HepG2 (cell line): ENCODE measurements around the gene TEAD1. TPM values are rescaled to one million over a fixed set of nuclear protein-coding genes. Genes with fewer than 3 reads are reported as not detected.

ENCODE experiments used
- AGO1 ChIP-seq: fragments of 200-400 bp; formaldehyde crosslinking; IDR thresholded peaks from 2 replicates; pipeline ENCODE4 v1.6.1; 2017; ENCODE audit warnings: mild to moderate bottlenecking, low read depth, low read length, moderate library complexity; ENCODE audit not compliant: poor library complexity, severe bottlenecking
- ASH2L ChIP-seq: fragments of 300-600, 200-600 bp; sonication (generic); IDR thresholded peaks from 2 replicates; pipeline ENCODE4 v1.7.0; 2017; ENCODE audit warnings: low read depth, mild to moderate bottlenecking, moderate library complexity, mixed read lengths, low read length; ENCODE audit not compliant: insufficient read length
- ATF3 ChIP-seq: sonication (generic); formaldehyde crosslinking; IDR thresholded peaks from 2 replicates; pipeline ENCODE4 v1.4.0; 2020; ENCODE audit warnings: missing genetic modification reagents
- BRCA1 ChIP-seq: sonication (generic); formaldehyde crosslinking; IDR thresholded peaks from 2 replicates; pipeline ENCODE4 v1.4.0; 2020; ENCODE audit warnings: missing genetic modification reagents
- CBX1 ChIP-seq: IDR thresholded peaks from one replicate; pipeline ENCODE4 v1.6.1; 2016; ENCODE audit warnings: antibody characterized with exemption, low read depth
- FOSL2 ChIP-seq: sonication (generic); formaldehyde crosslinking; IDR thresholded peaks from 2 replicates; pipeline ENCODE4 v1.4.0; 2020; ENCODE audit warnings: missing genetic modification reagents
- ONECUT2 ChIP-seq: sonication (generic); formaldehyde crosslinking; IDR thresholded peaks from 2 replicates; pipeline ENCODE4 v1.4.0; 2020; ENCODE audit warnings: missing genetic modification reagents
- TBP ChIP-seq: sonication (generic); formaldehyde crosslinking; IDR thresholded peaks from 2 replicates; pipeline ENCODE4 v1.5.0; 2020; ENCODE audit warnings: missing genetic modification reagents
- ZBTB40 ChIP-seq, 2 experiments: fragments of 450-650 bp in 1 of 2; sonication (generic) in 1 of 2; formaldehyde crosslinking in 1 of 2; IDR thresholded peaks; 2 replicates each; pipeline versions ENCODE4 v1.6.1 to v1.8.0; 2016 to 2022; ENCODE audit warnings: antibody characterized with exemption in 1 of 2, mild to moderate bottlenecking in 1 of 2, missing genetic modification reagents in 1 of 2
- ZBTB7A ChIP-seq: sonication (generic); formaldehyde crosslinking; IDR thresholded peaks from 2 replicates; pipeline ENCODE4 v1.8.0; 2022; ENCODE audit warnings: mild to moderate bottlenecking, missing genetic modification reagents
- ZFP62 ChIP-seq: sonication (generic); formaldehyde crosslinking; IDR thresholded peaks from 2 replicates; pipeline ENCODE4 v1.4.0; 2020; ENCODE audit warnings: missing genetic modification reagents
- ZNF160 ChIP-seq: sonication (generic); formaldehyde crosslinking; IDR thresholded peaks from 2 replicates; pipeline ENCODE4 v1.8.0; 2022; ENCODE audit warnings: mild to moderate bottlenecking, inconsistent platforms, missing genetic modification reagents
- ZNF225 ChIP-seq: sonication (generic); formaldehyde crosslinking; IDR thresholded peaks from 2 replicates; pipeline ENCODE4 v1.4.0; 2020; ENCODE audit warnings: mild to moderate bottlenecking, missing genetic modification reagents
- ZNF605 ChIP-seq: sonication (generic); formaldehyde crosslinking; IDR thresholded peaks from 2 replicates; pipeline ENCODE4 v1.8.0; 2022; ENCODE audit warnings: mild to moderate bottlenecking, missing genetic modification reagents
- ZNF800 ChIP-seq: sonication (generic); formaldehyde crosslinking; IDR thresholded peaks from 2 replicates; pipeline ENCODE4 v1.4.0; 2020; ENCODE audit warnings: missing genetic modification reagents
- polyA plus RNA-seq, 8 experiments: library from polyadenylated mRNA; depleted of rRNA in 3 of 8; stranded (reverse) in 7 of 8; unstranded in 1 of 8; fragments of >200 nt; fragmentation: Illumina TruSeq in 4 of 8; extraction: Trizol in 4 of 8; gene quantifications; 2 replicates each; pipeline versions ENCODE4 v1.2.1 to v1.2.3, GENCODE V29; 2011 to 2016; ENCODE audit warnings: low read depth in 4 of 8, missing spikeins in 1 of 8, mixed read lengths in 1 of 8; ENCODE audit not compliant: insufficient read depth in 1 of 8
- total RNA-seq, 5 experiments: library from RNA; depleted of rRNA; stranded (reverse); fragments of >200 nt; fragmentation: Illumina TruSeq; extraction: Trizol; gene quantifications; 2 replicates each; pipeline ENCODE4 v1.2.3, GENCODE V29; 2016; ENCODE audit warnings: low read depth in 1 of 5

The TEAD1 gene
- total and polyA plus RNA-seq, 2 of the 13 experiments (the other 11 are each of a cell fraction or from before 2014, with no cell fraction given): 20.1 to 30.5 TPM

GRCh38 chr11:12802418-12803085 lies 128.3 kb downstream of the TEAD1 start (continued):
- TF ChIP-seq ZBTB40 (IDR thresholded peaks at IDR 0.05): no peak
- TF ChIP-seq ZBTB40 (CRISPR knock-in tag; IDR thresholded peaks at IDR 0.05): peak; percentile 68; the same call in 1 of the 2 replicates
- TF ChIP-seq ZBTB7A (CRISPR knock-in tag): no peak
- no peak for TF ChIP-seq BRCA1 (CRISPR knock-in tag)
- TF ChIP-seq ONECUT2 (CRISPR knock-in tag): 0 out of 2 replicates have a peak, but pooled peaks have one; percentile 13
- TF ChIP-seq FOSL2 (CRISPR knock-in tag): peak; percentile 92
- TF ChIP-seq CBX1: no peak
- peak; percentile 58; the same call in 1 of the 2 replicates for TF ChIP-seq ZNF160 (CRISPR knock-in tag)
- TF ChIP-seq ZNF605: peak; percentile 83
- peak; percentile 70 for TF ChIP-seq ZNF800 (CRISPR knock-in tag)
- no peak for TF ChIP-seq ZNF225 (CRISPR knock-in tag)
- peak; percentile 67 for TF ChIP-seq ASH2L
- TF ChIP-seq TBP (CRISPR knock-in tag): no peak
- TF ChIP-seq ZFP62: no peak
- TF ChIP-seq AGO1: no peak
- peak; percentile 87 for TF ChIP-seq ATF3 (CRISPR knock-in tag)
